ENCODE results near the gene ALOX12B. TPM values are rescaled to one million over a fixed set of nuclear protein-coding genes. Genes with fewer than 3 reads are reported as not detected.
"Not testable (repeated sequence)": the region's sequence is repeated elsewhere in the genome, so short reads cannot be mapped to it uniquely, and the experiment has no call there.

ALOX12B gene
- total RNA-seq, 1 experiment from 2014 or later = not detected

DNA sequence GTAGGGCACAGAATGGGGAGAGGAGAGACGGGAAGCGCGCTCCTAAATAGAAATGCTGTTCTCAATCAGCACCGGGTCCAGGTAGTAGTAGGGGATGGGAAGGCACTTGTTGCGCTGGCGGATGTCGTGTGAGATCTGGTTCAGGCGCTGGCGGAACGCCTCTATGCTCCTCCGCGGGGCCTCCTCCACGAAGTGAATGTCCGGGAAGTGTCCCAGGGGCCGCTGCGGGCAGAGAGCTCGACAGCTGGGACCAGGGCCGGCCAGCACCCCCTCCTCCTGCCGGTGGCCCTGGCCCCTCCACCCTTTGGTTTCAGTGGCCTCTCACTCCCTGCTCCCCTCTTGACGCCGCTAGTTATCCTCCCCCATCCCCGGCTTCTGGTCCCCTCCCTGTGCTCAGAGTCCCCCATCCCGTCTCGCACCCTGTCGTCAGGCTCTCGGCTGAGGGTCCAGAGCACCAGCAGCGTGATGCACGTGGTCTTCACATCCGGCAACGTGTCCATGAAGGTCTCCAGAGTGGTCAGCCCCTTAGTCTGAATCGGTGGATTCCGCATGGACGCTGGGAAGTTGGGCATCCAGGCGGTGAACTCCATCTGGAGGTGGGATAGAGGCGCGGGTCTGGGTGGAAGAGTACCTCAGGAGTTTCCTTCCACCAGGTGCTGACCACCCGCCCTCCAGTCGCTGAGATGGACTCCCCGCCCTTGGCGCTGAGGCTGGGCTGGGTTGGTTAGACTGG is 14.6 kb downstream of the ALOX12B start:
- peaks cover 55% of the 10 kb centered on the region for H3K27me3 ChIP-seq (replicated peaks)
- H3K36me3 ChIP-seq = no peaks in the 10 kb centered on the region
- DNase-seq (ENCODE audit: low read depth in 1 of 2, low spot score in 2 of 2) = no peak
- no peaks in the 10 kb centered on the region for H3K9me3 ChIP-seq (replicated peaks)
- no peak overlapping the region for H3K27ac ChIP-seq
- H3K4me3 ChIP-seq = no peak overlapping the region
- peaks cover 5% of the 10 kb centered on the region for H3K4me1 ChIP-seq (replicated peaks)

DNA sequence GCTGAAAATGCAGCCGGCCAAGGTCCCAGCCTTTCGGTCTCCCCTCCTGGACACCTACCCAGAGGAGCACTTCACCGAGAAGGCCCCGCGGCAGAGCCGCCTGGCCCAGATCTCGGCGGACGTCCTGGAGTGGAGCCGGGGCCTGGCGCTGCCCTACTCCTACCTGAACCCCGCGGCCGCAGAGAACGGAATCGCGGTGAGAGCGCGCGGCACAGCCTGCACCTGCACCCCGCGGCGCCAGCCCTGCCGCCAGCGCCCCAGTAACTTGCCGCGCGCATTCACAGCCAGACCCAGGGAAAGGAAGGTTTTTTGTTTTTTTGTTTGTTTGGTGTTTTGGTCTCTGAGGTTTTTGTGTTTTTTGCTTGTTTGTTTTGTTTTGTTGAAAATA is 15.2 kb downstream of the ALOX12B start:
- Histone ChIP-seq H3K9me3 (replicated peaks) (no peaks in the 10 kb centered on the region), H3K4me1 (replicated peaks) (peaks cover 5% of the 10 kb centered on the region), H3K4me3 (no peak overlapping the region), H3K27me3 (replicated peaks) (peaks cover 50% of the 10 kb centered on the region), H3K27ac (no peak overlapping the region), H3K36me3 (no peaks in the 10 kb centered on the region)
- no peak for DNase-seq (ENCODE audit: low read depth in 1 of 2, low spot score in 2 of 2)

DNA sequence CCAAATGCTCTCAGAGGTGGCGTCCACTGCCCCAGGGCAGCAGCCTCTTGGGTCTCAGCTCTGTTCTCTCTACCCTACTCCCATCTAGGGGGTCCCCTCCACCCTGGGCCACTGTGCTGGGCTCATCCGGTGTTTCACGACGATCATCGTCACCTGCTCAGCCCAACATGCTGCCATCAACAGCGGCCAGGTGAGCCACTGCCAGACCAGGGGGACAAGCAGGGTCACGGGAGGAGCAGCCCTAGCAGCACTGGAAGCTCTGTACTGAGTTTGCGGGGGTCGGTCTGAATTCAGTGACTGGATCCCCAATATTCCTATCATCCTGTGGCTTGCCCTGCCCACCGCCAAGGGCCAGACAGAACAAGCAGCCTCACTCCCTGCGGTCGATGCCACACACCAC is 16.0 kb downstream of the ALOX12B start:
- Histone ChIP-seq H3K36me3 (no peaks in the 10 kb centered on the region), H3K27me3 (replicated peaks) (peaks cover 50% of the 10 kb centered on the region), H3K27ac (no peak overlapping the region), H3K9me3 (replicated peaks) (no peaks in the 10 kb centered on the region), H3K4me1 (replicated peaks) (peaks cover 5% of the 10 kb centered on the region), H3K4me3 (no peak overlapping the region)
- DNase-seq (ENCODE audit: low read depth in 1 of 2, low spot score in 2 of 2) = no peak

DNA sequence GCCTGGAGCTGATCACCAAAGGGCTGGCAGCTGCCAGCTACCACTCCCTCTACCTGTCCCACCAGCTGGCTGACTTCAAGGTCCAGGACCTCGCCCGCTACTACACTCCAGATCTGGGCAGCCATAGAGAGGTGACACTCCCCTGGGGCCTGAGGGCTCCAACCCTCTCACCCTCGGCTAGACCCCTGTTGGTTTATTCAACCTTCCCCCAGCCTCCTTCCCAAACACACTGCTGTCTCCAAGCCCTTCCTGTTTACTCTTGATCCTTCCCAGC is 18.0 kb downstream of the ALOX12B start:
- Histone ChIP-seq H3K27ac (no peak overlapping the region), H3K36me3 (no peaks in the 10 kb centered on the region), H3K4me1 (replicated peaks) (peaks cover 5% of the 10 kb centered on the region), H3K9me3 (replicated peaks) (no peaks in the 10 kb centered on the region), H3K4me3 (no peak overlapping the region), H3K27me3 (replicated peaks) (peaks cover 51% of the 10 kb centered on the region)
- DNase-seq (ENCODE audit: low read depth in 1 of 2, low spot score in 2 of 2) = no peak

DNA sequence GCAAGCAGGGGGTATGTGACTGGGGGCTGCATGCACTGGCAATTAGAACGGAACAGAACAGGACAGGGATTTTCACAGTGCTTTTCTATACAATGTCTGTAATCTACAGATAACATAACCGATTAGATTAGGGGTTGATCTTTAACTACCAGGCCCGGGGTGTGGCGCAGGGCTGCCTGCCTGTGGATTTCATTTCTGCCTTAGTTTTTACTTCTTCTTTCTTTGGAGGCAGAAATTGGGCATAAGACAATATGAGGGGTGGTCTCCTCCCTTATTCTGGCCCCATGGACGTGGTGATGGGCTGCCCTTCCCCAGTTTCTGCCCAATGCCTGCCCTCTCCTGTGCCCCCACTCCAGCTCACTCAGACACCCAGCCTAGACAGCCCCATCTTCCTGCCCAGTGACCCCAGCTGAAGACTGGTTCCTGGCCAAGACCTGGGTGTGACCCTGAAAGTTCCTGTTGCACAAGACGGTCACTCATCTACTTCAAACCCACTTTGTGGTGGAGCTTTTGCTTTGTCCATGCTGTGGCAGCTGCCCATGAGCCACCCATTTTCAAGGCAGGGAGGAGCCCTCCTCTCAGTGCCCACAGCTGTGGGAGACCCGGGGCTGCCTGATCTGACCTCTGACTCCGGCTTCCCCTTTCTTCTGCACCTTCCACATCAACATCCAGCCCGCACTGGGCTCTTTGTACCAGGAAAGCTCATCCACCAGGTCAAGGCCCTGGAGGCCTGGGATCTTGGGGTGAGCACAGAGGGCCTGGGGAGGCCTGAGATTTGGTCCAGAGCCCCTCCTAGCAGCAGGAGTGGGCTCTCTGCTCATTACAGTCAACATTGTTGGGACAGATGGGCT is 18.6 kb downstream of the ALOX12B start:
- Histone ChIP-seq H3K27me3 (replicated peaks) (peaks cover 50% of the 10 kb centered on the region), H3K9me3 (replicated peaks) (no peaks in the 10 kb centered on the region)

DNA sequence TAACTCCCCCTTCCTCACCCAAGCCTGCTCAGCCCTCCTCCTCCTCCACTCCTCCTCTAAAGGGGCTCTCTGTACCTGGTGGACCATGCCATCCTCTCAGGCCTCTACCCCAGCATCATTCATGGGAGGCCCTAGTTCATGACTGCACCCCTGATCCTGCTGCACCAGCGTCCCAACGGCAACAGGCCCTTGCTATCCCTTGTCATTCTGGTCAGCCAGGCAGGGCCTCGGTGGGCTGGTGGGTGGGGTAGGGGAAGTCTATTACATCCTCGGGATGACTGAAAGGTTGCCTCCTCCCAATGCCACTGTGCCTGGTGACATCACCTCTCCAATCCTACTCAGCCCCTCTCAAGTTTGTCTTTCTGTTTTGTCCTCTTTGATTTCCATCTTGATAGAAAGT is 19.7 kb downstream of the ALOX12B start:
- no peak overlapping the region for H3K4me3 ChIP-seq
- H3K27me3 ChIP-seq (replicated peaks) = peaks cover 48% of the 10 kb centered on the region
- no peaks in the 10 kb centered on the region for H3K9me3 ChIP-seq (replicated peaks)
- no peaks in the 10 kb centered on the region for H3K36me3 ChIP-seq
- no peak for DNase-seq (ENCODE audit: low read depth in 1 of 2, low spot score in 2 of 2)
- no peak overlapping the region for H3K27ac ChIP-seq
- H3K4me1 ChIP-seq (replicated peaks) = no peaks in the 10 kb centered on the region

More for the DNA sequence above, 18.6 kb downstream of the ALOX12B start:
- H3K36me3 ChIP-seq = no peaks in the 10 kb centered on the region
- DNase-seq (ENCODE audit: low read depth in 1 of 2, low spot score in 2 of 2) = no peak
- H3K4me3 ChIP-seq = no peak overlapping the region
- H3K4me1 ChIP-seq (replicated peaks) = peaks cover 5% of the 10 kb centered on the region
- H3K27ac ChIP-seq = no peak overlapping the region

DNA sequence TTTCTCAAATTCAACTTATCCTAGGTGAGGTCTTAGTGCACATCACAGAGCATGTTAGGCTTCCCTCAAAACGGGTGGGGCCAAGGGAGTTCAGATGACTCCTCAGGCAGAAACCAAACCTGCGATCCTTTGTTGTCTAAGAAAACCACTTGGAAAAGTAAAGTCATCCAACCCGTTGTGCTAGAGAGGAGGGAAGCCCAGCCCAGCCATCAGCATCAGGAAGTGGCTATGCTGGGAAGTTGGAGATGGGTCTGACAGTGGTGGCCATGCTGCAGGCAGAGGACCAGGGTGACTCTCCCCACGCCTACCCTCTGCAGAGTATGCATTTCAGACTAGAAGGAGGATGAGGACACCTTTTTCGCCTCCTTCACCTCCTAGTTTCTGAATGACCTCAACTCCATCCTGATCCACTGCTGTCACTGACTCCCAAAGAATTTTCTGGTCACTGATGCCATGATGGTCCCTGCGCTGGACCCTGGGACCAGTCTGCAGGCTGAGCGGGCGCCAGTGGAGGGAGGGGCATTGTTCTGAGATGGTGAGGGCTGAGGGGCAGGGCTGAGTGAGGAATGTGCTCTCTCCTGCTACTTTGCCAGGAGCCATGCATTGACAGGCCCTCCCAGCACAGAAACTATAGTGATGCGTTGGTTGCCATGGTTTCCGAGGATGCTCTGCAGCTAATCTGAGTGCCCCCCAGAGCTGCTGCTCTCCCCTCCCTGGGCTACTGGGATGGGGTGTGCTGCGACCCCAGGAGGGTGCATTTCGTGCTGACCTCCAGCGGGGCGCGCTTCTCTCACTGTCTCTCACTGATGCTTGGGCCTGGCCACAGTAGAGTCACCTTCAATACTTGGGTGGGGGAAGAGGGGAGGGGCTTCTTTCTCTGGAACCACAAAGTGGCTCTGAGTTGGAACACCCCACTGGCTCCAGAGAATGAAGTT is 20.4 kb downstream of the ALOX12B start:
- Histone ChIP-seq H3K36me3 (no peaks in the 10 kb centered on the region), H3K4me1 (replicated peaks) (no peaks in the 10 kb centered on the region), H3K4me3 (no peak overlapping the region), H3K27ac (no peak overlapping the region), H3K27me3 (replicated peaks) (peaks cover 48% of the 10 kb centered on the region), H3K9me3 (replicated peaks) (no peaks in the 10 kb centered on the region)
- DNase-seq (ENCODE audit: low read depth in 1 of 2, low spot score in 2 of 2) = no peak

DNA sequence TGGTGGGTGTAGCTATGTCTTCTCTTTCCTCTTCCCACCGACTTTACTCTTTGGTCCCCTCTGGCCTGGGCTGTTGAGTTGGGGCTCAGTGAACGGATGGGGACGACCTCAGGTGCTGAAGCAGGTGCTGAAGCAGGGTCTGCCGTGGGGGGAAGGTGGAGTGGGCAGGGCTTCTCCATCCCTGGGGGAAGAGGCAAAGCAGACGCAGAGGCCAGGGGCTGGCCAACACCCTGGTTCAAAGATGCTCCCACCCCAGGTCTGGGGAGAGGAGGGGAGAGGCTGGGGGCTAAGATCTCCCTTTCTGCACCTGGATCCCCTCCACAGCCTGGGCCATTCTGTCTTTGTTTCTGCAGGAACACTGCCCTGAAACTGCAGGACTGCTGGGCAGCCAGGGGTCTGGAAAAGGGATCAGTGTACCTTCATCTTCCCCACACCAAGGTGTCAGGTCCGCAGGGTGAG is 22.9 kb downstream of the ALOX12B start:
- no peaks in the 10 kb centered on the region for H3K4me1 ChIP-seq (replicated peaks)
- H3K9me3 ChIP-seq (replicated peaks) = no peaks in the 10 kb centered on the region
- no peaks in the 10 kb centered on the region for H3K36me3 ChIP-seq
- H3K4me3 ChIP-seq = no peak overlapping the region
- no peak overlapping the region for H3K27ac ChIP-seq
- peaks cover 55% of the 10 kb centered on the region for H3K27me3 ChIP-seq (replicated peaks)
- DNase-seq (ENCODE audit: low read depth in 1 of 2, low spot score in 2 of 2) = no peak

DNA sequence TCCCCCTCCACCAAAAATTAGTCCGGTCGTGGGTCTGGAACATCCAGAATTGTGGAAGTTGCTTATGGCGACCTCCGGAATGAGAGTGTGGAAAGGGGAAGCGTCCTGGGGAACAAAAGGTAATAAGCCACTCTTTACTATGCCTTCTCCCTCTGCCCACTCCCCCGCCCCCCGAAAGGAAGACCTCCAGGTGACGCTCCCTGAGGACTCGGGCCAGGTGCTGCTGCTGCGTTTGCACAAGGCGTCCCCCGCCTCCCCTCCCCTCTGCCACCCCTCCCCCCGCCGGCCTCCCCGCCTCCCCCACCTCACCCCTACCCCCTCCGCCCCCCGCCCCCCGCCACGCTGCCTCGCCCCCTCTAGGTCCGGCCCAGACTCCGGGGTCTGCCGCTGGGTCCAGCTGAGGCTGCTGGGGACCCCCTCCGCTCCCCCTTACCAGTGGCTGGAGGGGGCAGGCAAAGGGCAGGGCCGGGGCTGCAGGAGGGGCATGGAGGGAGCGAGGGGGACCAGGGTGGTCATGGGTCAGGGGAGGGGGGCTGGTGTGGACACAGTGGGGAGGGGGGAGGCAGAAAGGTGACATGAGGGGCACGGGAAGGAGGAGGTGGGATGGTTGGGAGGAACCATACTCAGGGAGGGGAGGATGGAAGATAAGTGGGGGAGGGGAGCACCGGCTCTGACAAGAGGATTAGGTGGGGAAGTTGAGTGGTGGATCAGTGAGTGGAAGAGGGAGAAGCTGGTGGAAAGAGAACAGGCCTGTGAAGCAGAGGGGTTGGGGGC is 23.6 kb downstream of the ALOX12B start:
- H3K9me3 ChIP-seq (replicated peaks) = no peaks in the 10 kb centered on the region
- peaks cover 59% of the 10 kb centered on the region for H3K27me3 ChIP-seq (replicated peaks)
- H3K36me3 ChIP-seq = no peaks in the 10 kb centered on the region
- DNase-seq (ENCODE audit: low read depth in 1 of 2, low spot score in 2 of 2) = no peak
- H3K4me3 ChIP-seq = no peak overlapping the region
- H3K27ac ChIP-seq = no peak overlapping the region
- no peaks in the 10 kb centered on the region for H3K4me1 ChIP-seq (replicated peaks)

DNA sequence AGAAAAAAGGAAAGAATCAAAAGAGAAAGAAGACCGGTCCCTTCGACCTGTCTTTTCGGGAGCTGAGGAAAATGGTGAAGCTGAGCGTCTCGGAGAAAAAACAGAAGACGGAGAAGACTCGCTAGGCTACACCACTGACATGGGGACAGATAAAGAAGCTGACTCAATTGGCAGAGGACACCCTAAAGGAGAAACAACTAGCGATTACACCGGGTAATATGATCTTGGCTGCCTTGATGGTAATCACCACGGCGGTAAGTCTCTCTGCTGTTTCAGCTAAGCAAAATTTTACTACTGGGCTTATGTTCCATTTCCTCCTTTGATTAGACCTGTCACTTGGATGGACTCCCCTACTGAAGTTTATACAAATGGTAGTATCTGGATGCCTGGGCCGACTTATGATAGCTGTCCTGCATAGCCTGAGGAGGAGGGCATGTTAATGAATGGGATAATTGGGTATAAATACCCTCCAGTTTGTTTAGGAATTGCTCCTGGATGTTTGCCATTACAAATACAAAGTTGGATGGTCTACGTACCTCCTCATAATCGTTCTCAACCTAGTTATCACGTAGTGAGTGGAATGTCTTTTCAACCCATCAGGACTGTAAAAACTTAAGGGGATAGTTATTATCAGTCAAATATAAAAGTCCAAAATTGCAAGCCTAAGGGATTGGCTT is 24.6 kb downstream of the ALOX12B start:
- peaks cover 64% of the 10 kb centered on the region for H3K27me3 ChIP-seq (replicated peaks)
- no peaks in the 10 kb centered on the region for H3K9me3 ChIP-seq (replicated peaks)
- DNase-seq (ENCODE audit: low read depth in 1 of 2, low spot score in 2 of 2) = no peak
- no peaks in the 10 kb centered on the region for H3K4me1 ChIP-seq (replicated peaks)
- H3K36me3 ChIP-seq = no peaks in the 10 kb centered on the region
- no peak overlapping the region for H3K4me3 ChIP-seq
- H3K27ac ChIP-seq = no peak overlapping the region

DNA sequence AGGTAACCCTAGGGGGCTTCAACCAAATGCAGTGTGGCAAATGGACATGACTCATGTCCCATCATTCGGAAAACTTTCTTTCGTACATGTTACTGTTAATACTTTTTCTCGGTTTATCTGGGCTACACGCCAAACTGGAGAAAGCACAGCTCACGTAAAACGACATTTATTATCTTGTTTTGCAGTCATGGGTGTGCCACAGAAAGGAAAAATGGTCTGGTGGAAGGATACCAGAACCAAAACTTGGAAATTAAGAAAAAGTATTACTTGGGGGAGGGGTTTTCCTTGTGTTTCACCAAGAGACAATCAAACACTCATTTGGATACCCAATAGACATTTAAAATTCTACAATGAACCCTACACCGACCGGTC is 25.1 kb downstream of the ALOX12B start:
- no peak overlapping the region for H3K27ac ChIP-seq
- no peaks in the 10 kb centered on the region for H3K4me1 ChIP-seq (replicated peaks)
- H3K9me3 ChIP-seq (replicated peaks) = no peaks in the 10 kb centered on the region
- no peak overlapping the region for H3K4me3 ChIP-seq
- no peaks in the 10 kb centered on the region for H3K36me3 ChIP-seq
- peaks cover 67% of the 10 kb centered on the region for H3K27me3 ChIP-seq (replicated peaks)
- DNase-seq (ENCODE audit: low read depth in 1 of 2, low spot score in 2 of 2) = no peak

DNA sequence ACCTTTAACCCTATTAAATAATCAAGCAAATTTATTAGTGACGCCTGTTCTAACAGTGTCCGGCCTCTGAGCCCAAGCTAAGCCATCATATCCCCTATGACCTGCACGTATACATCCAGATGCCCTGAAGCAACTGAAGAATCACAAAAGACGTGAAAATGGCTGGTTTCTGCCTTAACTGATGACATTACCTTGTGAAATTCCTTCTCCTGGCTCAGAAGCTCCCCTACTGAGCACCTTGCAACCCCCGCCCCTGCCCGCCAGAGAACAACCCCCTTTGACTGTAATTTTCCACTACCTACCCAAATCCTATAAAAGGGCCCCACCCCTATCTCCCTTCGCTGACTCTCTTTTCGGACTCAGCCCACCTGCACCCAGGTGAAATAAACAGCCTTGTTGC is 25.7 kb downstream of the ALOX12B start:
- H3K36me3 ChIP-seq; H3K9me3 ChIP-seq (replicated peaks); H3K4me1 ChIP-seq (replicated peaks); H3K4me3 ChIP-seq; DNase-seq (ENCODE audit: low read depth in 1 of 2, low spot score in 2 of 2); H3K27ac ChIP-seq: not testable (repeated sequence)
- peaks cover 73% of the 10 kb centered on the region for H3K27me3 ChIP-seq (replicated peaks)

DNA sequence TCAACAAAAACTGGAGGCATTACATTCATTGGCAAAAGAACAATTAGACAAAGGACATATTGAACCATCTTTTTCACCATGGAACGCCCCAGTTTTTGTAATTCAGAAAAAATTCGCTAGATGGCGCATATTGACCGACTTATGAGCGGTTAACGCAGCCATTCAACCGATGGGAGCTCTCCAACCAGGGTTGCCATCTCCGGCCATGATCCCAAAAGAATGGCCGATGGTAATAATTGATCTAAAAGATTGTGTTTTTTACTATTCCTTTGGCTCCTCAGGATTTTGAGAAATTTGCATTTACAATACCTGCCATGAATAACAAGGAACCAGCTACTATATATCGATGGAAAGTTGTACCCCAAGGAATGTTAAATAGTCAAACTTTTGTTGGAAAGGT is 27.2 kb downstream of the ALOX12B start:
- H3K4me3 ChIP-seq = no peak overlapping the region
- no peak overlapping the region for H3K27ac ChIP-seq
- no peaks in the 10 kb centered on the region for H3K4me1 ChIP-seq (replicated peaks)
- peaks cover 76% of the 10 kb centered on the region for H3K27me3 ChIP-seq (replicated peaks)
- H3K36me3 ChIP-seq = no peaks in the 10 kb centered on the region
- no peaks in the 10 kb centered on the region for H3K9me3 ChIP-seq (replicated peaks)
- DNase-seq (ENCODE audit: low read depth in 1 of 2, low spot score in 2 of 2) = peak in 1 of 2 experiments; percentile 40

Data from SJSA1 (cell line).